GM19463 (cell line): ENCODE results near the gene BHLHE41.
A peak's percentile ranks its signal among the peaks of the same experiment; 100 is the strongest.

Source experiments
- ATAC-seq: cut with Tn5 transposase; IDR thresholded peaks from one replicate; pipeline ENCODE4 v1.9.1; 2021; ENCODE audit warnings: mild to moderate bottlenecking, moderate library complexity; ENCODE audit not compliant: unreplicated experiment

Gene BHLHE41

GRCh38 chr12:26090836-26091510, 33.9 kb downstream of the BHLHE41 start:
- ATAC-seq: no peak

- peak; percentile 99 for ATAC-seq
Measured at GRCh38 chr12:26088998-26089397, 35.8 kb downstream of the BHLHE41 start.

DNA sequence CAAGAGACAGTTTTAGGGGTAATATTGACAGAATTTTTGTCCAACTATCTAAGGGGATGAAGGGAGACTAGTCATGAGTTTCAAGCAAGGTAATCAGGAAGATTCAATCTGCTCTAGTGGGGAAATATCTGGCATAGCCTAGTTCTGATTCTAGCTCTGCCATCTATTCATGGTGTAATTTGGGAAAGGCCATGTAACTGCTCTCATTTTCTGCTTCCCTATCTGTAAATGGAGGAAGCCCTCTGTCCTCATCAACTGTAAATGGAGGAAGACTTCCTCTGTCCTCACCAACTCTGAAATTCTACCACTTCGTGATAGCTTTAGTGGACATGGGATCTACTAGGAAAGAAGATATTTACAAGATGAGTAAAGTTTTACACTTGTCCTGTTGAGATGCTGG, 37.9 kb downstream of the BHLHE41 start:
- ATAC-seq: no peak

DNA sequence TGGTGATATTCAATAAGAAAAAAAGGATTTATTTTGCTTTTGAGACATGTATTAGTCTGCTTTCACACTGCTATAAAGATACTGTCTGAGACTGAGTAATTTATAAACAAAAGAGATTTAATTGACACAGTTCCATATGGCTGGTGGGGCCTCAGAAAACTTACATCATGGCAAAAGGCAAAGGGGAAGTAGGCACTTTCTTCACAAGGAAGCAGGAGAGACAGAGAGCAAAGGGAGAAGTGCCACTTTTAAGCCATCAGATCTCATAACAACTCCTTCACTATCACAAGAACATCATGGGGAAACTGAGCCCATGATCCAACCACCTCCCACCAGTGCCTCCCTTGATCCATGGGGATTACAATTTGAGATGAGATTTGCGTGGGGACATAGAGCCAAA, 43.9 kb downstream of the BHLHE41 start:
- ATAC-seq: no peak

GRCh38 chr12:26077915-26078702, 46.7 kb downstream of the BHLHE41 start:
- no peak for ATAC-seq
